ENCODE results near the gene WDR36. TPM values are rescaled to one million over a fixed set of nuclear protein-coding genes. Genes with fewer than 3 reads are reported as not detected.

WDR36 gene
- total RNA-seq, 4 donors from 2014 or later = 17.1 to 53.8 (median 34.3) TPM

GRCh38 chr5:111106320-111106948, 14.3 kb downstream of the WDR36 start:
- TF ChIP-seq, protein P1, sequence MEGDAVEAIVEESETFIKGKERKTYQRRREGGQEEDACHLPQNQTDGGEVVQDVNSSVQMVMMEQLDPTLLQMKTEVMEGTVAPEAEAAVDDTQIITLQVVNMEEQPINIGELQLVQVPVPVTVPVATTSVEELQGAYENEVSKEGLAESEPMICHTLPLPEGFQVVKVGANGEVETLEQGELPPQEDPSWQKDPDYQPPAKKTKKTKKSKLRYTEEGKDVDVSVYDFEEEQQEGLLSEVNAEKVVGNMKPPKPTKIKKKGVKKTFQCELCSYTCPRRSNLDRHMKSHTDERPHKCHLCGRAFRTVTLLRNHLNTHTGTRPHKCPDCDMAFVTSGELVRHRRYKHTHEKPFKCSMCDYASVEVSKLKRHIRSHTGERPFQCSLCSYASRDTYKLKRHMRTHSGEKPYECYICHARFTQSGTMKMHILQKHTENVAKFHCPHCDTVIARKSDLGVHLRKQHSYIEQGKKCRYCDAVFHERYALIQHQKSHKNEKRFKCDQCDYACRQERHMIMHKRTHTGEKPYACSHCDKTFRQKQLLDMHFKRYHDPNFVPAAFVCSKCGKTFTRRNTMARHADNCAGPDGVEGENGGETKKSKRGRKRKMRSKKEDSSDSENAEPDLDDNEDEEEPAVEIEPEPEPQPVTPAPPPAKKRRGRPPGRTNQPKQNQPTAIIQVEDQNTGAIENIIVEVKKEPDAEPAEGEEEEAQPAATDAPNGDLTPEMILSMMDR (IDR thresholded peaks at IDR 0.05; ENCODE audit: low read depth) = no peak

GRCh38 chr5:111107371-111107770, 15.2 kb downstream of the WDR36 start:
- TF ChIP-seq, protein P1 (IDR thresholded peaks at IDR 0.05; ENCODE audit: low read depth) = no peak

- TF ChIP-seq, protein P1 (IDR thresholded peaks at IDR 0.05; ENCODE audit: low read depth) = no peak
Observed at GRCh38 chr5:111111956-111112355, 19.8 kb downstream of the WDR36 start.

- TF ChIP-seq, protein P1 (IDR thresholded peaks at IDR 0.05; ENCODE audit: low read depth) = no peak
Observed at GRCh38 chr5:111113678-111114077, 21.5 kb downstream of the WDR36 start.

DNA sequence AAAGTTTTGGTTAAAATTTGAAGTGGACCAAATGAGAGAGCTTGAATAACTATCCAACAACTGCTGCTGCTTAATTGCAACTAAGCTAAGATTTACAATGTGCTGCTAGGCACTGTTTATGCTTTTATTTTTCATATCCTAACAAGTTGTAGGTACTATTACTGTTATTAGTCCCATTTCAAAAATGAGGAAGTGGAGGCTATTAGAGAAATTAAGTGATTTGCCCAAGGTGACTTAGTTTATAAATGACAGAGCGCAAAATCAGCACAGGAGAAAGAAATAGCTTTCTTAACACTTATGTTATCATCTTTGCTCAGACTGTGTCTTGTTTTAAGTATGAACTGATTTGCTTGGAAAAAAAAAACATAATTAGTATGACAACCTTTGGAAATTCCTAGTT, 23.1 kb downstream of the WDR36 start:
- TF ChIP-seq, protein P1 (IDR thresholded peaks at IDR 0.05; ENCODE audit: low read depth) = no peak

DNA sequence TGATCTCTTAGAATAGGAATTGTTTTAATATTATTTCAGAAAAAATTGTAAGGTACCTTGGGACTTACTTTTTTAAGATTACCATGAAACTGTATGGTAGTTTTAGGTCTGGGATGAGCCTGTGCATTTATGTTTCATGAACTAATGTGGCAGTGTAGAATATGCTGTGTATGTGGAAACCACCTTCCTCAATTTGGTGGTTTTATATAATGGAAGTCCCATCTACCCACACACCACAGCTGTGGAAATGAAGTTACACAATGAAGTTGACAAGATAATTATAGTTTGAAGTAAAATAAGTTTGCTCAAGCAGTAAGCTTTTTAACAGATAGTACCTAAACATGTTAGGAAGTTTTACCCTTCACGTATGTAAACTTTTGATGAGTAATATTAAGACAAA, 24.4 kb downstream of the WDR36 start:
- TF ChIP-seq, protein P1 (IDR thresholded peaks at IDR 0.05; ENCODE audit: low read depth) = no peak

DNA sequence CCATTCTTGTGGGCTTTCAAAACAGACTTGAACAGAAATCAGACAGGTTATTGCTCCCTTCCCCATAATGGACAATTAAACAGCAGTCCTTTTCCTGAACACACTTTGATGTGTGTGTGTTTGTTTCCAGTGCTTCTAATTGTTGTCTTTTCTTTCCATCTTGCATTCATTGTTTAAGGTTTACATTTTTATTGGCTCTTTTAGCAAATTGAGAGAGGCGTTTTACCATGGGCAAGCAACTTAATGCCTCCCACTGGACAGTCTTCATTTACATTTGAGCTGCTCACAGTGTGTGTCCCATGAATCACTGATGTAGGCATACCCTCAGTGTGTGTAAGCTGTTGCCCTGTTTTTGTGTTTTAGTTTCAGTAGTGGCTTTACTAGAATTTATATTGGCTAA, 25.0 kb downstream of the WDR36 start:
- TF ChIP-seq, protein P1 (IDR thresholded peaks at IDR 0.05; ENCODE audit: low read depth) = no peak
